ENCODE results near the gene GPATCH2L.

GPATCH2L gene

DNA sequence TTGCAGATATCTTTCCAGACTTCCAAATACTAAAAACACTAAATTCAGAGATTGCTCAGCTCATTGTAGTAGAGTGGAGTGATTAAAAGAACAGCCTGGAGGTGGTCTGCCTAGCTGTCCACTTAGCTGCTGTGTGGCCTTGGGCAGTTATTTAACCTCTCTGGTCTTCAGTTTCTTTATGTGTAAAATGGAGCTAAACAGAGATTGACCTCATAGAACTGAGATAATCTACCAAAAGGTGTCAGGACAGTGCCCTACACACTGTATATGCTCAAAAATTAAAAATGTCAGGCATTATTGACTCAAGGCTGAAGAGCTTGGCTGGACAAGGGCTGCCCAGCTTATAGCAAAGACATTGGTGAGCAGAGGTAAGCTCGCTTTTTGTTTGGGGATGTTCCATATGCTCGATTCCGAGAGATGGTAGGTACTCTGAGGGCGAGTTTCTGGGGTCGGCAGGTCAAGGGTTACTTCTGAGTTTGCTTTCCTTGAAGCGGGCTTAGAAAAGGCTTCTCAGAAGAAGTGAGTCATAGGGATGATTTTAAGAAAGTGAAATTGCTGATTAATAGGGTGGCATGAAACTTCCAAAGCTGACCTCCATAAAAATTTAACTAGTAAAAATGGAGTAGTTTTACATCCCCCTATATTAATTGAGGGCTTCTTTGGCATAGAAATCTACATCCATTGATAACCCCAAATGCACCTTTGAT is 107.5 kb downstream of the GPATCH2L start:
- DNase-seq = no peak

- no peak for DNase-seq
Measured at GRCh38 chr14:76260749-76261148, 109.0 kb downstream of the GPATCH2L start.

DNA sequence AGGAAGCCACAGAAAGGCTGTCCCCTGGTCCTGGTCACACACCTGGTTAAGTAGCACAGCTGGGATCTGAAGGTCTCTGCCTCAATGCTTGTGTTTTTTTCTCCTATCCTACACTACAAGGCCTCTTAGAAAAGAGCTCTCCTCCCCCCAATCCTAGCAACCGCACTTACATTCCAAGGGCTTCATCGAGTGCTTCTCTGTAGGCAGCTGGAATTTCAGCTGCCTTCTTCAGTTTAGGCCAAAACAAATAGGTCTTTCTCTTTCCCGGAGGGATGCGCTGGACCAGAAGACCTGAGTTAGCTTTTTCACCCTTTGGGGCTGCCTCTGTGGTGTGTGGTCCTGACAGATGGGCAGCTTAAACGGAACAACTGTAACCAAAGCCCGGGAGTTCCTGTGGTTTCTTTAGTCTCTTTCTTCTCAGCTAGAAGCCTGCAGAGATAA is 109.7 kb downstream of the GPATCH2L start:
- DNase-seq = no peak

DNA sequence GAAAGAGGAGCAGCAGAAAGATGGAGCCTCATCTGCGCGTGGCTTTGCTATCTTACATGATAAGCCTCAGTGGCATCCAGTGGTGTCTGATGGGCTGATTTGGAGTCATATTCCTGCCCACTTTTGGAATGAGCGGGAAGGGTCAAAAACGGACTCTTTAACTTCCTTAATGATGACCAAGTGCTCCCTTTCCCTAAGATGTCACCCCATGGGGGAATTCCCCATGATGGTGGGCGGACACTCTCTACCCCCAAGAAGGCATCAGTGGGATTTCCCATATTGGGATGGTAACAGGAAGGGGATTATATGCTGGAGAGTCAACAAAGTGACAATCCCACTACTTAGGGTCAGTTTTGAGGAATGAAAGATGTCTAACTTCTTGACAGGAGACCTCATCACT is 110.9 kb downstream of the GPATCH2L start:
- no peak for DNase-seq

All from activated CD4-positive, alpha-beta T cell treated with anti-CD3 and anti-CD28 coated beads, Interleukin-2, amount 50 U/mL, for 1 hour (primary cell).